SK-N-MC (cell line): ENCODE data around the gene DDX25.

Experiments used
- EZH2 ChIP-seq: fragments of 200-600 bp; sonication (generic); IDR thresholded peaks from one replicate; pipeline ENCODE4 v1.6.1; 2017; ENCODE audit warnings: antibody characterized with exemption
- FOXP2 ChIP-seq: optimal IDR thresholded peaks from 2 replicates; pipeline ENCODE3; 2011; ENCODE audit warnings: mild to moderate bottlenecking, moderate library complexity; ENCODE audit not compliant: insufficient read depth; ENCODE audit errors: extremely low read length, control extremely low read depth
- POLR2AphosphoS5 ChIP-seq: IDR thresholded peaks from 2 replicates; pipeline ENCODE4 v1.6.1; 2012; ENCODE audit warnings: mild to moderate bottlenecking, low read depth, low read length, borderline replicate concordance

DNA sequence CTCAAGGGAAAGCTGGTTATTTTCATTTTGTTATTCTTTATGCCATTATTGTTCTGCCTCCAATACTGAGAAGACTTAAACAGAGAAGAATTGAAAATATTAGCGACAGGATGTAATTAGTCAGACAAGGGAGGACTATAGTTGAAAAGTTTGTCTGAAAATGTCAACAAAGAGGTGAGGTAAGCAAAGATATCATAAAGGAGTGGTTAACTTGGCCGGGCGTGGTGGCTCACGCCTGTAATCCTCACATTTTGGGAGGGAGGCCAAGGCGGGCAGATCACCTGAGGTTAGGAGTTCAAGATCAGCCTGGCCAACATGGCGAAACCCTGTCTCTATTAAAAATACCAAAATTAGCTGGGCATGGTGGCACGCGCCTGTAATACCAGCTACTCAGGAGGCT is 20.9 kb upstream of the DDX25 start:
- TF ChIP-seq POLR2AphosphoS5: no peak
- TF ChIP-seq EZH2: no peak
- TF ChIP-seq FOXP2: no peak
